ENCODE data around the gene ARNT2.

Gene ARNT2

GRCh38 chr15:80530737-80531365 is 126.7 kb downstream of the ARNT2 start:
- DNase-seq (ENCODE audit: extremely low read depth, low read depth), result no peak
- TF ChIP-seq CTCF (IDR thresholded peaks at IDR 0.05; ENCODE audit: low read depth, low read length, missing control alignments), result no peak
- no peak overlapping the region for H3K4me3 ChIP-seq (replicated peaks; ENCODE audit: low read depth, low read length)

- no peak overlapping the region for H3K4me3 ChIP-seq (replicated peaks; ENCODE audit: low read depth, low read length)
- DNase-seq (ENCODE audit: extremely low read depth, low read depth), result no peak
- no peak for TF ChIP-seq CTCF (IDR thresholded peaks at IDR 0.05; ENCODE audit: low read depth, low read length, missing control alignments)
Observed at GRCh38 chr15:80531388-80531787, 127.2 kb downstream of the ARNT2 start.

GRCh38 chr15:80531796-80532195 is 127.6 kb downstream of the ARNT2 start:
- TF ChIP-seq CTCF (IDR thresholded peaks at IDR 0.05; ENCODE audit: low read depth, low read length, missing control alignments), result no peak
- H3K4me3 ChIP-seq (replicated peaks; ENCODE audit: low read depth, low read length), result no peak overlapping the region
- DNase-seq (ENCODE audit: extremely low read depth, low read depth), result no peak

GRCh38 chr15:80533790-80534333 is 129.7 kb downstream of the ARNT2 start:
- DNase-seq (ENCODE audit: extremely low read depth, low read depth), result no peak
- no peak for TF ChIP-seq CTCF (IDR thresholded peaks at IDR 0.05; ENCODE audit: low read depth, low read length, missing control alignments)

GRCh38 chr15:80536231-80536630 is 132.0 kb downstream of the ARNT2 start:
- no peak for TF ChIP-seq CTCF (IDR thresholded peaks at IDR 0.05; ENCODE audit: low read depth, low read length, missing control alignments)
- DNase-seq (ENCODE audit: extremely low read depth, low read depth), result no peak
- H3K4me3 ChIP-seq (replicated peaks; ENCODE audit: low read depth, low read length), result no peak overlapping the region

More at GRCh38 chr15:80533790-80534333, 129.7 kb downstream of the ARNT2 start:
- no peak overlapping the region for H3K4me3 ChIP-seq (replicated peaks; ENCODE audit: low read depth, low read length)

GRCh38 chr15:80536716-80537115 is 132.5 kb downstream of the ARNT2 start:
- no peak for TF ChIP-seq CTCF (IDR thresholded peaks at IDR 0.05; ENCODE audit: low read depth, low read length, missing control alignments)
- no peak overlapping the region for H3K4me3 ChIP-seq (replicated peaks; ENCODE audit: low read depth, low read length)
- DNase-seq (ENCODE audit: extremely low read depth, low read depth), result no peak

GRCh38 chr15:80545078-80545477 is 140.9 kb downstream of the ARNT2 start:
- no peak overlapping the region for H3K4me3 ChIP-seq (replicated peaks; ENCODE audit: low read depth, low read length)
- no peak for TF ChIP-seq CTCF (IDR thresholded peaks at IDR 0.05; ENCODE audit: low read depth, low read length, missing control alignments)
- DNase-seq (ENCODE audit: extremely low read depth, low read depth), result no peak

All from HFF-Myc (cell line).